SU-DHL-6 (cell line): ENCODE data around the gene GLRA1.

Source experiments
- CTCF ChIP-seq: fragments of 200-600 bp; sonication (generic); IDR thresholded peaks from one replicate; pipeline ENCODE4 v1.5.1; 2017; ENCODE audit warnings: antibody characterized with exemption, mild to moderate bottlenecking, low read length, moderate library complexity; ENCODE audit not compliant: insufficient read depth, poor library complexity, severe bottlenecking
- EZH2phosphoT487 ChIP-seq: fragments of 200-600 bp; sonication (generic), shearing (Covaris generic); conservative IDR thresholded peaks from 2 replicates; pipeline ENCODE4 v1.6.1; 2018; ENCODE audit warnings: mild to moderate bottlenecking, antibody characterized with exemption, low read length, moderate library complexity, mixed read lengths

GRCh38 chr5:151921916-151922315 lies 2.7 kb downstream of the GLRA1 start:
- TF ChIP-seq CTCF (no peak), EZH2phosphoT487 (no peak)
